Activated CD8-positive, alpha-beta memory T cell treated with anti-CD3 and anti-CD28 coated beads, Interleukin-2, amount 10 ng/mL, durations not matched to agents 7 days and 5 days (primary cell): ENCODE results near the gene ZNF423. TPM values are rescaled to one million over a fixed set of nuclear protein-coding genes. Genes with fewer than 3 reads are reported as not detected.

Source experiments
- ATAC-seq: fragments of 150-1000 bp; cut with Tn5 transposase; one replicate; pipeline ENCODE4 v1.10.0; 2021; ENCODE audit warnings: moderate library complexity
- CTCF ChIA-PET: fragments of 350-600 bp; sonication (Branson Sonifier 250); formaldehyde crosslinking; loops from one replicate; lab custom pipeline; 2021; ENCODE audit warnings: antibody characterized with exemption; lab: Charles Lee
- DNase-seq: peaks from one replicate; pipeline ENCODE4 v3.0.0-alpha.2; 2020
- H3K27ac Mint-ChIP-seq: one replicate; pipeline ENCODE4 v1.8.0; 2021; ENCODE audit warnings: mild to moderate bottlenecking, mixed read lengths
- H3K27me3 Mint-ChIP-seq: one replicate; pipeline ENCODE4 v1.8.0; 2021; ENCODE audit warnings: mixed read lengths
- H3K36me3 Mint-ChIP-seq: one replicate; pipeline ENCODE4 v1.8.0; 2021; ENCODE audit warnings: mild to moderate bottlenecking, mixed read lengths
- H3K4me1 Mint-ChIP-seq: one replicate; pipeline ENCODE4 v1.8.0; 2021; ENCODE audit warnings: mixed read lengths
- H3K4me3 Mint-ChIP-seq: one replicate; pipeline ENCODE4 v1.8.0; 2021; ENCODE audit warnings: mild to moderate bottlenecking, moderate library complexity, mixed read lengths
- H3K9me3 Mint-ChIP-seq: one replicate; pipeline ENCODE4 v1.8.0; 2022; ENCODE audit warnings: low read depth, mixed read lengths
- total RNA-seq, 2 experiments: library from RNA; stranded (reverse); gene quantifications; one replicate each; pipeline ENCODE4 v1.2.3, GENCODE V29; 2021

The ZNF423 gene
- total RNA-seq, 2 experiments from 2014 or later, result not detected

DNA sequence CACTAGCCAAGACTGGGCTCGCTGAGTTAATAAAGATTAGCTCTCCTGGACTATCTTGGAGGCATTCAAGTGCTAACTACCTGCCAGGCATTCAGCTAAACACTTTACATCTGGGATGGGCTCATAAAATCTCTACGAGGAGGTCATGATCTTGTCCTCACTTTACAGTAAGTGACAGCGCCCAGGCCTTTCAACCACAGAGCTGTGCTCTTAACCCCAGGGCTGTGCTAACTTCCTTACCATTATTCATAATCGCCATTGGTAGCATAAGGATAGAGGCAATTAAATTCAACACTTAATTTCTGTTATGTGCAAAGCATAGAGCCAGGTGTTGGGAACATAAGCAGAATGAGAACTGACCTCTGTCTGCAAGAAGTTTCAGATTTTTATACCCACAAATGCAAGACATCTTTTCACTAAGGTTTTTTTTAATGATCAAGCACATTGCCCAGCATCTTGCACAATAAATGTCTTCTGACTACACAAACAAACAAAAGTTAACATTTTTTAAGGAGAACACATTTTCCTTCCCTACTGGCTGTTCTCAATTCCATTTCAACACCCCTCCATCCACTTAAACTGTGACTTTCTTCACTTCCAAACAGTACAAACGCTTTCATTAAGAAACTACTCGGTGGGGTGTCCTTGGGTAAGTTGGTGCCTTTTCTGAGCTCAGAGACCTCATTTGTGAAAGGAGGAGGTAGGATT is 310.0 kb downstream of the ZNF423 start:
- DNase-seq (no peak), ATAC-seq (no peak)
- CTCF ChIA-PET, result interaction anchor here (0.7 kb wide), 1 partner anchor 1065 kb away, joined by 3 read pairs; no protein-coding TSS in a partner anchor
- Mint-ChIP-seq H3K4me1 (no peaks in the 10 kb centered on the region), H3K27me3 (no peaks in the 10 kb centered on the region), H3K27ac (no peak overlapping the region), H3K4me3 (no peak overlapping the region), H3K9me3 (no peaks in the 10 kb centered on the region), H3K36me3 (no peaks in the 10 kb centered on the region)

DNA sequence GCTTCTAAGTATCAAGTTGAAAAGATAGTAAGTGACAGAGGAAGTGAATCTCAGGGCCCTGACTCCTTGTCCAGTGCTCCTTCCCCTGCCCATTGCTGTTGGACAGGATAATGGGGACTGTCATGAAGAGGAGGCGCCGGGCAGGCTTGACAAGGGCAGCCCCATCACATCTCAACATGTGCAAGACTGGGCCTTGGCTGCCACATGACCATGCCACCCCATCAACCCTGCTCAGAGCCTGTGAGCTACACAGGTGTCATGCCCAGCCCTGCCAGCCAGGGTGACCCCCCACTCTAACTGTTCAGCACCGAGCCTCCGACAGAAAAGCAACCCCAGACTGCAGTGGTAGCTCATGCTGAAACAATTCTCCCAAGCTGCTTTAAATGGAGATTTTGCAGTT is 310.7 kb downstream of the ZNF423 start:
- CTCF ChIA-PET, result no interaction called here
- Mint-ChIP-seq H3K27me3 (no peaks in the 10 kb centered on the region), H3K9me3 (no peaks in the 10 kb centered on the region), H3K27ac (no peak overlapping the region), H3K4me3 (no peak overlapping the region), H3K4me1 (no peaks in the 10 kb centered on the region), H3K36me3 (no peaks in the 10 kb centered on the region)
- ATAC-seq, result no peak
- no peak for DNase-seq

DNA sequence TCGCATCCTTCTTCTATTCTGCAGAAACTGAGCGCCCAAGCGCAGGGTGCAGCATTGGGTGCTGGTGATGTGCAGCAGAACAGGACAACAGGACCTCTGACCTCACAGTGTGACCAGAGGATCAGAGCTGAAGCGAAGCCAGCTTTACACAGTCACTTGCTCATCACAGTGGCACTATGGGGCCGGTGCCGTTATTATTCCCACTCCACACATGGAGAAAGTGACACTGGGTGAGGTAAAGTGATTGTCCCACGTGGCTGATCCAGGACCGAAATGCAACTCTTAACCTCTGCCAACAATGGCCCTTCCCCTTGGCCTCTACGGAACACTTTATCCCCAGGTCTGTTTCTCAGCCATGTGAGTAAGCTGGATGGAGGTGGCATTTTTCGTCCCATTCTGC is 311.1 kb downstream of the ZNF423 start:
- Mint-ChIP-seq H3K4me1 (no peaks in the 10 kb centered on the region), H3K4me3 (no peak overlapping the region), H3K36me3 (no peaks in the 10 kb centered on the region), H3K27ac (no peak overlapping the region), H3K9me3 (no peaks in the 10 kb centered on the region), H3K27me3 (no peaks in the 10 kb centered on the region)
- no peak for DNase-seq
- ATAC-seq, result no peak
- CTCF ChIA-PET, result no interaction called here

DNA sequence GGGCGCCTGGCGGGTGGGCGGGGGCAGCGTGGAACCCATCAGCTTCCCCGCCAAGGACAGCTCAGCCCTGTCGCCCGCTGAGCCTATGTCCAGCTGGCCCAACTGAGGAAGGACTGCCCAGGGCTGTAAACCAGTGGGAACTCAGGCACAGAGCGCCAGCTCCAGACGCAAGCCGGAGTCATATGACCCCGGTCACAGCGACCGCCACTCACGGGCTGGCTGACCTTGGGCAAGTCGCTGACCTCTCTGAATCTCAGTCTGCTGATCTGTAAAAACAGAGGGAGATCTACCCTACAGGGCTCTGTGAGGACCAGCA is 312.3 kb downstream of the ZNF423 start:
- CTCF ChIA-PET, result no interaction called here

DNA sequence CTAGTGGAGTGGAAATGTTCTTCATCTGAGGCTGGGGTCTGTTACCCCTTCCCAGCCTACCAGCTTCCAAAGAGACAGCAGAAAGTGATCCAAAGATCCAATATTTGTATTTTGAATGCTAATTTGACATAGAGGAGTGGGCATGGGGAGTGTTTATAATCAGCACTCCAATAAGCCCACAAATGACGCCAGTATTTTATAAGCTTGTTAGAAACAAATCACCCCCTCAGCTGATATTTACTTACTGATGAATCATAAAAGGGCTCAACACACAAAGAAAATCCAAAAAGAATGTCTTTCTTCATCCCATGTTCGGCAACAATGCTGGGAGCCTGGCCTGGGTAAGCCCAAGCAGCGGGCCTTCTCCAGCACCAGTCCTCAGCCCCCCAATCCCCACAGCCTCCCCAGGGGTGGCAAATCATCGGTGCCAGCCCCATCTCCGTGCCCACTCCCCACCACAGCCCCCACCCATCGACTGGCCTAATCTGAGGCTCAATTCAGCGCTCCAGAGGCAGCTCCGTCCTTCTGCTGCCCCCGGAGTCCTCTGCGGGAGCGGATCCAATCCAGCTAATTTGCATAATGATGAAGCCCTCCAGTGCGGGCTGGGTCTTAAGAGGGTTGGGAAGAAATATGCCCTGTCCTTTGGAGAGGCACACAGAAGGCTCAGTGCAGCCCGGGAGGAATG is 312.8 kb downstream of the ZNF423 start:
- ATAC-seq (no peak), DNase-seq (no peak)
- Mint-ChIP-seq H3K36me3 (no peaks in the 10 kb centered on the region), H3K4me3 (no peak overlapping the region), H3K4me1 (no peaks in the 10 kb centered on the region), H3K27ac (no peak overlapping the region), H3K9me3 (no peaks in the 10 kb centered on the region), H3K27me3 (no peaks in the 10 kb centered on the region)
- CTCF ChIA-PET, result no interaction called here

More for the DNA sequence above, 312.3 kb downstream of the ZNF423 start:
- ATAC-seq (no peak), DNase-seq (no peak)
- Mint-ChIP-seq H3K27me3 (no peaks in the 10 kb centered on the region), H3K4me1 (no peaks in the 10 kb centered on the region), H3K9me3 (no peaks in the 10 kb centered on the region), H3K36me3 (no peaks in the 10 kb centered on the region), H3K27ac (no peak overlapping the region), H3K4me3 (no peak overlapping the region)

DNA sequence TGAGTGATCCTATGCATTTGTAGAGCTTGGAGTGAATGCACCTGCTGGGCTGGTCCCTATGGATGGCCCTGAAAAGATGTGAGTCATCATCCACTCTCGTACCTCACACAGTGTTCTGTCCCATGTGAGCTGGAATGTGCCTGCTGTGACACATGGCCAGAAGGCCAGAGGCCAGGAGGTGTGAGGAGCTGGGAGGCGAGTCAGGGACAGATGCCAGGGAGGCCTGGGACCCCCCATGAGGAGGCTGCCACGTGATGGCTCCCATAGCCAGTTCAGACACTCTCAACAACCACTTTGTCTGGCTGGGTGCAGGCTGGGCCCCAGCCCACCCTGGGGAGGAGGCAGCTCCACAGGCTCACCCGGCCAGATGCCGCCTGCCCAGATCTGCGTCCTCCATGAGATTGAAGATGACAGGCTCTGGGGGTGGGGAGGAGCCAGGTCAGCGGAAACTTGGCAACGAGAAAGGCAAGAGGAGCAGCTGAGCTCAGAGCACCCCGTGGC is 313.5 kb downstream of the ZNF423 start:
- Mint-ChIP-seq H3K27ac (no peak overlapping the region), H3K4me1 (no peaks in the 10 kb centered on the region), H3K27me3 (no peaks in the 10 kb centered on the region), H3K36me3 (no peaks in the 10 kb centered on the region), H3K4me3 (no peak overlapping the region), H3K9me3 (no peaks in the 10 kb centered on the region)
- ATAC-seq, result no peak
- CTCF ChIA-PET, result no interaction called here
- no peak for DNase-seq

DNA sequence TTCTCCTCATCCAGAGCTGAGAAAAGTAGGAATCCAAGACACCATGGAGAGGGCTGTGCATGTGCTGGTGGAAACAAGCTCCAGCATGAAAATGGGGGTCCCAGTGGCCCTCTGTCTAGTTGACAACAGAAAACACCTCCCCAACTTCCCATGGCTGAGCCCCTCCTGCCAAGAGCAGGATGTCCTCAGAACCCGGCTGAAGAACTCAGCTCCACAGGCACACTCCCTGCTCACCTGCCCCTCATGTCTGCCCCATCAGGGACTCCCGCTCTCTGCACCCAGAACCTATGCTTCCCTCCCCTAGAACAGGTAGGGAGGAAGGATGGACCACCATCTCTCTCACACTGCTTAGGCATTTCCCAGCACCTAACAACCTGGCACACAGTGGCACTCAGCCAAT is 315.1 kb downstream of the ZNF423 start:
- Mint-ChIP-seq H3K4me3 (no peak overlapping the region), H3K27me3 (no peaks in the 10 kb centered on the region), H3K27ac (no peak overlapping the region), H3K9me3 (no peaks in the 10 kb centered on the region), H3K4me1 (no peaks in the 10 kb centered on the region), H3K36me3 (no peaks in the 10 kb centered on the region)
- no peak for ATAC-seq
- DNase-seq, result no peak
- CTCF ChIA-PET, result no interaction called here

DNA sequence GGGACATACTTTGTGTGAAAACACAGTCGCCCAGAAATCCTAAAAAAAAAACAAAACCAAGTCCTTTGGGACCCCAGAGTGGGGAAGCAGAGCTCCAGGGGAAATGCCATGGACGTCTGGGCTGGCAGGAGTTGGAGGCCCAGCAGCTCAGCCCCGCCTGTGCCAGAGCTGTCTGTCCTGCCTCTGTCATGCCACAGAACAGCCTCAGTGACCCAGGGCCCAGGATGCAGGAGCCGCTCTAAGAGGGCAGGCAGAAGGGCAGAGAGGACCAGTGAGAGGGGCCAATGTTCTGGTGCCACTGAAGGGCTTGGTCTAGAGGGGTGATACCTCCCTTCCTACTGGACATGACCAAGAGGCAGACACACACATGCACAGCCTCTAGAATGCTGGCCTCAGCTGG is 316.2 kb downstream of the ZNF423 start:
- Mint-ChIP-seq H3K4me3 (no peak overlapping the region), H3K9me3 (no peaks in the 10 kb centered on the region), H3K27me3 (no peaks in the 10 kb centered on the region), H3K27ac (no peak overlapping the region), H3K36me3 (no peaks in the 10 kb centered on the region), H3K4me1 (no peaks in the 10 kb centered on the region)
- ATAC-seq, result no peak
- CTCF ChIA-PET, result no interaction called here
- no peak for DNase-seq

DNA sequence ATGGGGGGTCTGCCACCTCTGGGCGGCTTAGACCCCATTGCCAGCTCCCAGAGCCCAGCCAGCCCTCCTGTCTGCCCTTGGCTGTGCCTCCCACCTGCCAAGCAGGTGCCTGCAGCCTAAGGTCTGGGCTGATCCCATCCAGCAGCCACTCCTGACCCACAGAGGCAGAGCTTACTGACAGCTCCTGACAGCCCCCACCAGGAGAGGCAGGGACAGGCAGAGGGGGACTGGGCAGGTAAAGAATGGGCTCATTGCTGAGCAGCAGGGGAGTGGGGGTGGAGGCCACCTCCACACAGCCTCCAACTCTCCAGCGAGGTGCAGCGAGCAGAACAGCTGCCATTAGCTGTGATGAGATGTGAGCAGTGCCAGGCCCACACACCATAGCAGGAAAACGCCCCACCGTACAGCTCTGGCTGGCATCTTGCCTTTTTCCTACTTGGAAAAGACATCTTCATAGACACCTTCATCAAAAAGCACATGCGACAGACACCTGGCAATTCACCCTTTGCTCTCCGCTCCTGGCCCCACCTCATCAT is 317.9 kb downstream of the ZNF423 start:
- Mint-ChIP-seq H3K4me3 (no peak overlapping the region), H3K27me3 (no peaks in the 10 kb centered on the region), H3K27ac (no peak overlapping the region), H3K9me3 (no peaks in the 10 kb centered on the region), H3K36me3 (no peaks in the 10 kb centered on the region), H3K4me1 (no peaks in the 10 kb centered on the region)
- no peak for ATAC-seq
- CTCF ChIA-PET, result interaction anchor here (0.8 kb wide), 1 partner anchor 17 kb away, joined by 3 read pairs; no protein-coding TSS in a partner anchor
- DNase-seq, result no peak

DNA sequence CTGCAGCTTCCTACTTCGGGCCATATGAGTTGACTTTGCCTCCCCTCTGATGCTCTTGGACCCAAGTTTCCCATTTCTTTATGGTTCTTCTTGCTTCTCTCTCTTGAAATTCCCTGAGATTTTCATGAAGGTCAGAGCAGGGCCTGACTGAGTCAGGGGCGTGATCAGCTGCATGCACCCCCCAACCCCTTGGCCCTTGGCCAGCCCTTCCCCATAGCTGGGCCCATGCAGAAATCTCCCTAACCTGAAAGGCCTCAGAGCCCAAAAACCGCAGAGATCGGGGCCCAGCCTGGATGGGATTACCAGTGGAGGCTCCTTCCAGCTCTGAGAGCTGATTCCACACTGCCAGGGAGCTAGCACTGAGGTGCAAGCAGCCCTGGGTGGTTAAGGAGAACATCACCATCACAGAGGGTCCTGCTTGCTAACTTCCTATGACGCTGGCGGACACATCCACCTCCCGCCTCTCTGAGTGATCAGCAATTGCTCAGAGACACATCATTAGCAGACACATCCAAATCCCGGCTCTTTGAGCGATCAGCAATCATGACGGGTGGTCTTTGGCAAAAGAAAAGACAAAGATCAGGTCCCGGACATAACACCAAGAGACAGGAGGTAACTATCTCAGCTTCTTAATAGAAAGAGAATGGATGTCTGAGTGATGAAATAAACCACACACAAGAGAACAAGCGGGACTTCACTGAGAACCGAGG is 320.9 kb downstream of the ZNF423 start:
- Mint-ChIP-seq H3K27ac (no peak overlapping the region), H3K4me3 (no peak overlapping the region), H3K9me3 (no peaks in the 10 kb centered on the region), H3K27me3 (no peaks in the 10 kb centered on the region), H3K4me1 (no peaks in the 10 kb centered on the region), H3K36me3 (no peaks in the 10 kb centered on the region)
- CTCF ChIA-PET, result no interaction called here
- ATAC-seq (no peak), DNase-seq (no peak)

DNA sequence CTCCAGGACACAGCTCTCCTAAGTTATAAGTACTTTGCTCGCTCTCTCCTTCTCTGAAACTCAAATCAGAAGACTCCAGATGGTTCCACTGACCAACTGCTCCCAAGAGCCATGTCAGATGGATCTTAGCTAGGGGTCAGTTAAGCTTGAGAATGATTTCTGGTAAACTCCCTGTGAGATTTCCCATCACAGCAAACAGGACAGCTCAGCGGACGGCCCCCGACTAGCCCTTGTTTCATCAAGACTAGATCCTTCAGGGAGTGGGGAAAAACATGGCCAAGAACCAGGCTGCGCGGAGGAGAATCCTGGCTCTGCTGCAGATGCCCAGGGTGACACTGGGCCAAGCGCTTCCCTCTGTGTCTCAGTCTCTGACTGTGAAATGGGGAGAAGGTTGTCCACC is 322.5 kb downstream of the ZNF423 start:
- Mint-ChIP-seq H3K4me1 (no peaks in the 10 kb centered on the region), H3K4me3 (no peak overlapping the region), H3K9me3 (no peaks in the 10 kb centered on the region), H3K27me3 (no peaks in the 10 kb centered on the region), H3K27ac (no peak overlapping the region), H3K36me3 (no peaks in the 10 kb centered on the region)
- DNase-seq (no peak), ATAC-seq (no peak)
- CTCF ChIA-PET, result no interaction called here

DNA sequence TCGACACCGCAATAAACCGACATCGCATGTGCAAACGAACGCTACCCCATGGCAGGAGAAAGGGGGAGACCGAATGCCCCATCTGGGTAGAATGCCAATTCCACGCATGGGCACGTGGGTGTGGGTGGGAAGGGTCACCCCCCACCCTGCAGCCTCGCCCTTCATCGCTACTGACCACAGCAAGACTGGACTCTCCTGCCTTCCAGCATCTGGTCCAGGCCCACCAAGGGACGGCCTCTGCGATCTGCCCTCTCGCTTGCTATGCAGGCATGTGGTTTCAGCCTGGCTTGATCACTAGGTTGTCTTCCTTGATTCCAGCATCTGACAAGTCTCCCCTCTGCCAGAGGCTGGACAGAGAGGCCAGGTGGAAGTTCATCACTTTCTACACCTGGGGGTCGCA is 323.0 kb downstream of the ZNF423 start:
- no peaks in the 10 kb centered on the region for H3K27me3 Mint-ChIP-seq
- H3K36me3 Mint-ChIP-seq, result no peaks in the 10 kb centered on the region
- no peak overlapping the region for H3K27ac Mint-ChIP-seq
- no peaks in the 10 kb centered on the region for H3K9me3 Mint-ChIP-seq
- H3K4me3 Mint-ChIP-seq, result no peak overlapping the region
- ATAC-seq (no peak), DNase-seq (no peak)
- no peaks in the 10 kb centered on the region for H3K4me1 Mint-ChIP-seq
- CTCF ChIA-PET, result no interaction called here

DNA sequence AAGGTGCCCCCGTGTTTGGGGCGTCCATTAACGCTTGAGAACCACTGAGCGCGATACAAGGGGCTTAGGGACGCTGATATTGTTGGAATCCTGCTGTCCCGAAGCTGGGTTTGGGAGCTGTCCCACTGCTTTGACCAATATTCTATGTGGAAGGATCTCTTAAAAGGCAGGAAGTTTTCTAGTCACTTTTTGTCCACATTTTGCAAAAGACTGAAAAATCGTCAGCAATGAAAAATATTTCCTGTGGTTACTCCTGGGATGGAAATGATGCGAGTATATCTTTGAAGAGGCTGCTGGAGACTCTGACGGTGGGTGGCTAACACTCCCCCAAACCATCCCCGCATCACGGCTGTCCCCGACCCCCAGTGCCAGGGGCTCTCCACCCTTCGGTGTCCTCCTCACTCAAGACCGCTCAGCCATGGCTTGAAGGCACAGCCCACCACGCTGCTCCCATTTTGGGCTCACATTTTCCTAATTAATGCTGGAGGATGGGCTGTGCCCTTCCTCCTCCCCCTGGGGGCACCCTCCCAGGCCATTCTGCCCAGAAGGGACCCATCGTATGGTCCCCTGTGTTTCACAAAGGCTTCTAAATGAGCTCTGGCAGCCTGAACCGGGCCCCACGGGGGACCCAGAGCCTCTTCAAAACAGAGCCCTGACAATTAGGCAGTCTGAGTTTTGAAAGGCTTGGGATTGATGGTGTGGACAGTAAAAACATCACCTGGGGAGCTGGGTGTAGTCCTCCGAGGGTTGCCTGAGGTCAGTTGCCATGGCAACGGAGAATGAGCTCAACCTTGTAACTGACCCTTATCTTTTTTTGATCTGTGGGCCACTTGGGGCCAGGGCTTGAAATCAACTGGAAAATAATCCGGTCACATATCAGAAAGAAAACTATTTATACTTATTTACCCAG is 323.7 kb downstream of the ZNF423 start:
- Mint-ChIP-seq H3K9me3 (no peaks in the 10 kb centered on the region), H3K27me3 (no peaks in the 10 kb centered on the region), H3K27ac (no peak overlapping the region), H3K4me1 (no peaks in the 10 kb centered on the region), H3K36me3 (no peaks in the 10 kb centered on the region), H3K4me3 (no peak overlapping the region)
- CTCF ChIA-PET, result no interaction called here
- no peak for ATAC-seq
- no peak for DNase-seq
